IMR-90 (cell line): Measurements from ENCODE around the gene RNF114. TPM values are rescaled to one million over a fixed set of nuclear protein-coding genes. Genes with fewer than 3 reads are reported as not detected.

Source experiments
- ATAC-seq: fragments of 200-7000 bp; cut with Tn5 transposase; 2 replicates; pipeline ENCODE4 v1.9.1; 2020; ENCODE audit warnings: low read depth, mild to moderate bottlenecking, moderate library complexity
- BruUV-seq: library from RNA; stranded (reverse); fragments of 400-500 nt; replicated peaks from 2 replicates; lab custom pipeline; 2021; lab: Mats Ljungman, UMichigan
- CTCF ChIA-PET: fragments of 300-600 bp; formaldehyde crosslinking; extraction: SDS; loops from one replicate; lab custom pipeline; 2021; ENCODE audit warnings: antibody characterized with exemption; lab: Yijun Ruan, JAX
- POLR2A ChIA-PET: fragments of 300-600 bp; sonication (Branson Sonifier 250); formaldehyde crosslinking; loops from one replicate; lab custom pipeline; 2022; ENCODE audit warnings: antibody characterized with exemption; ENCODE audit not compliant: unreplicated experiment; lab: Charles Lee
- DNase-seq: peaks from one replicate; pipeline ENCODE4 v3.0.0; 2013
- H2AFZ ChIP-seq: replicated peaks from 2 replicates; pipeline ENCODE3; 2013; ENCODE audit warnings: low read length, mild to moderate bottlenecking; ENCODE audit not compliant: poor library complexity
- H2AK5ac ChIP-seq: 2 replicates; pipeline ENCODE4 v1.6.1; 2013; ENCODE audit warnings: low read depth, low read length, inconsistent platforms
- H2AK9ac ChIP-seq: replicated peaks from 2 replicates; pipeline ENCODE3; 2013; ENCODE audit warnings: mild to moderate bottlenecking, low read depth, low read length, moderate library complexity; ENCODE audit not compliant: poor library complexity
- H2BK120ac ChIP-seq: 2 replicates; pipeline ENCODE4 v1.6.1; 2013; ENCODE audit warnings: low read depth, low read length, inconsistent platforms
- H2BK15ac ChIP-seq: 3 replicates; pipeline ENCODE4 v1.6.1; 2013; ENCODE audit warnings: low read depth, low read length, inconsistent platforms
- H2BK20ac ChIP-seq: 2 replicates; pipeline ENCODE4 v1.6.1; 2013; ENCODE audit warnings: low read depth, mild to moderate bottlenecking, inconsistent platforms, low read length, moderate library complexity
- H2BK5ac ChIP-seq: 2 replicates; pipeline ENCODE4 v1.6.1; 2013; ENCODE audit warnings: mild to moderate bottlenecking, low read depth, low read length, inconsistent platforms; ENCODE audit not compliant: poor library complexity, severe bottlenecking
- H3K14ac ChIP-seq: replicated peaks from 2 replicates; pipeline ENCODE4 v1.6.1; 2013; ENCODE audit warnings: low read depth, low read length, inconsistent platforms
- H3K18ac ChIP-seq: 2 replicates; pipeline ENCODE4 v1.6.1; 2013; ENCODE audit warnings: low read depth, low read length, control low read depth
- H3K23ac ChIP-seq: 2 replicates; pipeline ENCODE4 v1.6.1; 2013; ENCODE audit warnings: low read depth, low read length, inconsistent platforms
- H3K27ac ChIP-seq: 2 replicates; pipeline ENCODE4 v1.5.1; 2013; ENCODE audit warnings: mild to moderate bottlenecking, control low read depth, low read length; ENCODE audit not compliant: insufficient read depth
- H3K27me3 ChIP-seq: 2 replicates; pipeline ENCODE4 v1.6.1; 2013; ENCODE audit warnings: low read length; ENCODE audit not compliant: control insufficient read depth, insufficient read depth
- H3K36me3 ChIP-seq: 2 replicates; pipeline ENCODE4 v1.6.1; 2013; ENCODE audit warnings: low read length, mixed read lengths; ENCODE audit not compliant: control insufficient read depth, insufficient read depth
- H3K4ac ChIP-seq: 2 replicates; pipeline ENCODE4 v1.6.1; 2013; ENCODE audit warnings: low read depth, low read length, inconsistent platforms
- H3K4me1 ChIP-seq: 2 replicates; pipeline ENCODE4 v1.6.1; 2013; ENCODE audit warnings: low read length, mixed read lengths; ENCODE audit not compliant: control insufficient read depth, insufficient read depth
- H3K4me2 ChIP-seq: 2 replicates; pipeline ENCODE4 v1.6.1; 2013; ENCODE audit warnings: low read depth, mild to moderate bottlenecking, control low read depth, low read length, moderate library complexity
- H3K4me3 ChIP-seq: 2 replicates; pipeline ENCODE4 v1.5.1; 2013; ENCODE audit warnings: low read depth, mild to moderate bottlenecking, control low read depth, low read length, moderate library complexity; ENCODE audit not compliant: insufficient read depth
- H3K56ac ChIP-seq: 2 replicates; pipeline ENCODE4 v1.6.1; 2013; ENCODE audit warnings: low read length, inconsistent platforms; ENCODE audit not compliant: insufficient read depth; ENCODE audit errors: extremely low read depth
- H3K79me1 ChIP-seq, 2 experiments: 2 replicates each; pipeline ENCODE4 v1.6.1; 2013; ENCODE audit warnings: low read length in 2 of 2, inconsistent platforms in 1 of 2, low read depth in 1 of 2
- H3K9ac ChIP-seq: 2 replicates; pipeline ENCODE4 v1.6.1; 2013; ENCODE audit warnings: low read depth, low read length, control low read depth
- H3K9me1 ChIP-seq: 2 replicates; pipeline ENCODE4 v1.6.1; 2013; ENCODE audit warnings: low read length, inconsistent platforms; ENCODE audit not compliant: insufficient read depth
- H3K9me3 ChIP-seq: 2 replicates; pipeline ENCODE4 v1.6.1; 2013; ENCODE audit warnings: low read length; ENCODE audit not compliant: control insufficient read depth, insufficient read depth
- H4K20me1 ChIP-seq: 2 replicates; pipeline ENCODE4 v1.6.1; 2013; ENCODE audit warnings: low read length, inconsistent platforms; ENCODE audit not compliant: insufficient read depth
- H4K5ac ChIP-seq: 2 replicates; pipeline ENCODE4 v1.6.1; 2013; ENCODE audit warnings: mild to moderate bottlenecking, low read depth, low read length, control low read depth
- H4K8ac ChIP-seq, 2 experiments: 2 replicates each; pipeline ENCODE4 v1.6.1; 2013; ENCODE audit warnings: low read depth in 2 of 2, low read length in 2 of 2, control low read depth in 1 of 2, inconsistent platforms in 1 of 2
- H4K91ac ChIP-seq: 2 replicates; pipeline ENCODE4 v1.6.1; 2013; ENCODE audit warnings: low read depth, low read length, inconsistent platforms; ENCODE audit not compliant: insufficient read depth
- BHLHE40 ChIP-seq: fragments of 150-350 bp; IDR thresholded peaks from 2 replicates; pipeline ENCODE4 v1.6.1; 2016; ENCODE audit warnings: mild to moderate bottlenecking, low read depth, low read length
- CEBPB ChIP-seq: IDR thresholded peaks from 2 replicates; pipeline ENCODE4 v1.6.1; 2012; ENCODE audit warnings: low read depth, low read length, improper control_type of control experiment
- ELK1 ChIP-seq: fragments of 150-350 bp; IDR thresholded peaks from 2 replicates; pipeline ENCODE4 v1.6.1; 2016; ENCODE audit warnings: low read depth, mild to moderate bottlenecking, low read length, moderate library complexity, borderline replicate concordance
- FOS ChIP-seq: fragments of 150-350 bp; IDR thresholded peaks from 2 replicates; pipeline ENCODE4 v1.6.1; 2016; ENCODE audit warnings: low read depth, low read length
- MAZ ChIP-seq: IDR thresholded peaks from 2 replicates; pipeline ENCODE4 v1.6.1; 2012; ENCODE audit warnings: low read depth, mild to moderate bottlenecking, low read length, improper control_type of control experiment, moderate library complexity, borderline replicate concordance
- MXI1 ChIP-seq: IDR thresholded peaks from 2 replicates; pipeline ENCODE4 v1.6.1; 2012; ENCODE audit warnings: low read depth, mild to moderate bottlenecking, low read length, moderate library complexity, borderline replicate concordance
- NFE2L2 ChIP-seq: fragments of 150-350 bp; IDR thresholded peaks from 2 replicates; pipeline ENCODE4 v1.6.1; 2016; ENCODE audit warnings: low read depth, mild to moderate bottlenecking, low read length
- POLR2A ChIP-seq: IDR thresholded peaks from 2 replicates; pipeline ENCODE4 v1.6.1; 2012; ENCODE audit warnings: mild to moderate bottlenecking, low read depth, low read length
- RAD21 ChIP-seq: IDR thresholded peaks from 2 replicates; pipeline ENCODE4 v1.6.1; 2012; ENCODE audit warnings: low read length, improper control_type of control experiment
- RCOR1 ChIP-seq: IDR thresholded peaks from 2 replicates; pipeline ENCODE4 v1.6.1; 2012; ENCODE audit warnings: mild to moderate bottlenecking, low read length, improper control_type of control experiment; ENCODE audit not compliant: insufficient replicate concordance
- RFX5 ChIP-seq: IDR thresholded peaks from 2 replicates; pipeline ENCODE4 v1.8.0; 2012; ENCODE audit warnings: low read depth, mild to moderate bottlenecking, low read length, moderate library complexity
- SMC3 ChIP-seq: fragments of 150-350 bp; IDR thresholded peaks from 2 replicates; pipeline ENCODE4 v1.6.1; 2016; ENCODE audit warnings: low read depth, mild to moderate bottlenecking, antibody characterized with exemption, low read length, moderate library complexity
- USF2 ChIP-seq: fragments of 150-350 bp; IDR thresholded peaks from 2 replicates; pipeline ENCODE4 v1.6.1; 2017; ENCODE audit warnings: mild to moderate bottlenecking, antibody characterized with exemption, low read length, low read depth
- WGBS, 2 experiments: methylation state at CpG; one replicate each; pipeline versions ENCODE4 v1.1.5 to v1.1.7; 2013; ENCODE audit warnings: missing lambda C conversion rate in 2 of 2; ENCODE audit not compliant: insufficient read length in 1 of 2; ENCODE audit errors: extremely low coverage in 2 of 2; 5-methylcytosine and 5-hydroxymethylcytosine counted together
- dilution Hi-C: fragments of 300-500 bp; cut with HindIII; formaldehyde crosslinking; loops from one replicate; pipeline ENCODE4 v1.14.3; 2018; ENCODE audit warnings: low sequenced_read_pairs; ENCODE audit not compliant: unreplicated experiment
- in situ Hi-C: fragments of 300-500 bp; cut with MboI; formaldehyde crosslinking; loops from 3 replicates; pipeline ENCODE4 v1.14.3; 2019; ENCODE audit warnings: low sequenced_read_pairs, inconsistent platforms, mixed read lengths
- intact Hi-C: fragments of 100-400 bp; cut with micrococcal nuclease; formaldehyde crosslinking; loops from 2 replicates; pipeline ENCODE4 v1.10.0; 2022
- polyA plus RNA-seq, 3 experiments: library from polyadenylated mRNA; depleted of rRNA; stranded (reverse); fragments of >200 nt; gene quantifications; 2 replicates each; pipeline ENCODE4 v1.2.3, GENCODE V29; 2012; ENCODE audit warnings: low replicate concordance in 1 of 3
- total RNA-seq: library from RNA; depleted of rRNA; stranded (reverse); fragments of >200 nt; gene quantifications from 2 replicates; pipeline ENCODE4 v1.2.3, GENCODE V29; 2012
- TF ChIP-seq, protein P1 (sequence below): conservative IDR thresholded peaks from 2 replicates; pipeline ENCODE4 v1.5.1; 2012; ENCODE audit warnings: mild to moderate bottlenecking, low read depth, low read length, improper control_type of control experiment

RNF114 gene
- total and polyA plus RNA-seq, 2 of the 4 experiments (the other 2 are of a cell fraction) = 44.6 to 62.3 TPM

GRCh38 chr20:49890471-49891361 is 45.5 kb upstream of the RNF114 start:
- Histone ChIP-seq H3K36me3 (peaks cover 4% of the 10 kb centered on the region; the same call in 1 of the 2 replicates), H3K18ac (no peak overlapping the region), H3K9me3 (no peaks in the 10 kb centered on the region), H2BK120ac (no peak overlapping the region), H3K23ac (no peak overlapping the region), H3K4me1 (peaks cover 29% of the 10 kb centered on the region), H3K79me1 (no peaks in the 10 kb centered on the region; a peak in 1 of 4 replicates), H3K4me2 (no peak overlapping the region), H4K91ac (no peak overlapping the region), H3K9me1 (no peaks in the 10 kb centered on the region), H4K20me1 (0 out of 2 replicates have a peak, but pooled peaks cover 9% of the 10 kb centered on the region), H2AFZ (peak overlapping the region; percentile 27), H3K4ac (no peak overlapping the region), H4K8ac (peak overlapping the region in 1 of 2 experiments; percentile 2; a peak in 1 of 4 replicates), H2BK15ac (no peak overlapping the region), H2AK9ac (peak overlapping the region; percentile 48), H3K4me3 (no peak overlapping the region), H3K56ac (no peak overlapping the region), H2BK5ac (no peak overlapping the region), H4K5ac (no peak overlapping the region), H3K9ac (no peak overlapping the region; the same call in 1 of the 2 replicates), H3K27ac (no peak overlapping the region), H2BK20ac (no peak overlapping the region), H2AK5ac (no peak overlapping the region), H3K27me3 (no peaks in the 10 kb centered on the region), H3K14ac (no peak overlapping the region)
- BruUV-seq = no TSS peak
- ATAC-seq (peak; percentile 6; the same call in 1 of the 2 replicates), DNase-seq (no peak)
- WGBS, 2 experiments = 63% methylated on average over 5 of the region's 21 CpGs; no CpG with 5 or more reads in 1 of the 2 experiments
- CTCF ChIA-PET = no interaction called here
- intact Hi-C loops (no loop called here), in situ Hi-C loops (no loop called here), dilution Hi-C loops (no loop called here)
- no peak for TF ChIP-seq BHLHE40
- no peak for TF ChIP-seq MXI1
- TF ChIP-seq, protein P1, sequence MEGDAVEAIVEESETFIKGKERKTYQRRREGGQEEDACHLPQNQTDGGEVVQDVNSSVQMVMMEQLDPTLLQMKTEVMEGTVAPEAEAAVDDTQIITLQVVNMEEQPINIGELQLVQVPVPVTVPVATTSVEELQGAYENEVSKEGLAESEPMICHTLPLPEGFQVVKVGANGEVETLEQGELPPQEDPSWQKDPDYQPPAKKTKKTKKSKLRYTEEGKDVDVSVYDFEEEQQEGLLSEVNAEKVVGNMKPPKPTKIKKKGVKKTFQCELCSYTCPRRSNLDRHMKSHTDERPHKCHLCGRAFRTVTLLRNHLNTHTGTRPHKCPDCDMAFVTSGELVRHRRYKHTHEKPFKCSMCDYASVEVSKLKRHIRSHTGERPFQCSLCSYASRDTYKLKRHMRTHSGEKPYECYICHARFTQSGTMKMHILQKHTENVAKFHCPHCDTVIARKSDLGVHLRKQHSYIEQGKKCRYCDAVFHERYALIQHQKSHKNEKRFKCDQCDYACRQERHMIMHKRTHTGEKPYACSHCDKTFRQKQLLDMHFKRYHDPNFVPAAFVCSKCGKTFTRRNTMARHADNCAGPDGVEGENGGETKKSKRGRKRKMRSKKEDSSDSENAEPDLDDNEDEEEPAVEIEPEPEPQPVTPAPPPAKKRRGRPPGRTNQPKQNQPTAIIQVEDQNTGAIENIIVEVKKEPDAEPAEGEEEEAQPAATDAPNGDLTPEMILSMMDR = no peak
- TF ChIP-seq FOS = no peak
- TF ChIP-seq POLR2A = no peak
- TF ChIP-seq RAD21 = no peak
- no peak for TF ChIP-seq USF2
- TF ChIP-seq SMC3 = no peak
- no peak for TF ChIP-seq MAZ
- no peak for TF ChIP-seq RCOR1
- TF ChIP-seq CEBPB = no peak
- no peak for TF ChIP-seq RFX5
- TF ChIP-seq NFE2L2 = no peak
- no peak for TF ChIP-seq ELK1
- POLR2A ChIA-PET = no interaction called here
